OCI-LY7 (cell line): ENCODE measurements around the gene PRB4.

Experiments used
- EZH2phosphoT487 ChIP-seq: fragments of 200-600 bp; sonication (generic); IDR thresholded peaks from 2 replicates; pipeline ENCODE4 v1.6.1; 2018; ENCODE audit warnings: low read depth, borderline replicate concordance, mild to moderate bottlenecking, mixed run types, antibody characterized with exemption, low read length, moderate library complexity, mixed read lengths
- TF ChIP-seq, protein P1 (sequence below): fragments of 200-600 bp; sonication (generic); conservative IDR thresholded peaks from 2 replicates; pipeline ENCODE4 v1.5.1; 2014; ENCODE audit warnings: mild to moderate bottlenecking, antibody characterized with exemption, low read length, moderate library complexity, mixed read lengths

DNA sequence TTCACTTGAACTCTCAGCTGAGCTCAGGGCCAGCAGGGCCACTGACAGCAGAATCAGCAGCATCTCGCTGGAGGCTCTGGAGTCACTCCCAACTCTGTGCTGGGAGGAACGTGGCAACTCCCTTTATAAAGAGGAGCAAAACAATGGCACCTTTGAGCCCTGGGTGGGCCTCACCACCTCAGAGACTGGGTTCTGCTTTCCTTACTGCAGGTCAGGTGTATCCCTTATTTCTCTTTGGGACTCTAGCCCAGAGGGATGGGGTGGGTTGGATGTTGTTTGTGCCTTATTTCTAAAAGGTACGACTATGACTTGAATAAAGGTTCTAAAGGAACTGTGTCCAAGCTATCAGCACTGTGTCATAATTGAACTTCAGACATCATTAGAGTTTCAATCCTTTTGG, at the start of gene PRB4:
- TF ChIP-seq, protein P1, sequence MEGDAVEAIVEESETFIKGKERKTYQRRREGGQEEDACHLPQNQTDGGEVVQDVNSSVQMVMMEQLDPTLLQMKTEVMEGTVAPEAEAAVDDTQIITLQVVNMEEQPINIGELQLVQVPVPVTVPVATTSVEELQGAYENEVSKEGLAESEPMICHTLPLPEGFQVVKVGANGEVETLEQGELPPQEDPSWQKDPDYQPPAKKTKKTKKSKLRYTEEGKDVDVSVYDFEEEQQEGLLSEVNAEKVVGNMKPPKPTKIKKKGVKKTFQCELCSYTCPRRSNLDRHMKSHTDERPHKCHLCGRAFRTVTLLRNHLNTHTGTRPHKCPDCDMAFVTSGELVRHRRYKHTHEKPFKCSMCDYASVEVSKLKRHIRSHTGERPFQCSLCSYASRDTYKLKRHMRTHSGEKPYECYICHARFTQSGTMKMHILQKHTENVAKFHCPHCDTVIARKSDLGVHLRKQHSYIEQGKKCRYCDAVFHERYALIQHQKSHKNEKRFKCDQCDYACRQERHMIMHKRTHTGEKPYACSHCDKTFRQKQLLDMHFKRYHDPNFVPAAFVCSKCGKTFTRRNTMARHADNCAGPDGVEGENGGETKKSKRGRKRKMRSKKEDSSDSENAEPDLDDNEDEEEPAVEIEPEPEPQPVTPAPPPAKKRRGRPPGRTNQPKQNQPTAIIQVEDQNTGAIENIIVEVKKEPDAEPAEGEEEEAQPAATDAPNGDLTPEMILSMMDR = no peak
- TF ChIP-seq EZH2phosphoT487 = no peak
